NT2/D1 (cell line): ENCODE measurements around the gene METTL13.

Source experiments
- SUZ12 ChIP-seq: IDR thresholded peaks from 2 replicates; pipeline ENCODE4 v1.6.1; 2011; ENCODE audit not compliant: insufficient read length, insufficient read depth; ENCODE audit errors: extremely low read depth
- ZNF274 ChIP-seq: IDR thresholded peaks from 2 replicates; pipeline ENCODE4 v1.6.1; 2011; ENCODE audit warnings: mild to moderate bottlenecking, low read depth, low read length

DNA sequence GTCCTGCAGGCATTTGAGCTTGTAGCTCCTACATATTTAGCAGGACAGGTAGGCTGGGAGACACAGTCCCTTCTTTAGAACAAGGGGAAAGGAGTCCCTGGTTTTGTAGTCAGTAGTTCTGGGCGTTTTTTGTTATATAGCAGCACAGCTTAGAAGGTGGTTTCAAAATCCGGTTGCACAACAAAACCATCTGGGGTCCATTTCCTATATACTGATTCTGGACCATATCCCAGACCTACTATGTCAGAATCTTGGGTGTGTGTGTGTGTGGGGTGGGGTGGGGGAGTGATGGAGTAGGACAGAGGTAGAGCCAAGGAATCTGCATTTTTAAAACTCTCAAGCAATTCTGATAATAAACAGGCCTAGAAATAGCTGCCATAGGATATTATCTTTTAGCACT, 21.6 kb downstream of the METTL13 start:
- TF ChIP-seq ZNF274 = no peak
- no peak for TF ChIP-seq SUZ12
